H9 (cell line): ENCODE measurements around the gene CHURC1. TPM values are rescaled to one million over a fixed set of nuclear protein-coding genes. Genes with fewer than 3 reads are reported as not detected.

Experiments used
- DNase-seq: peaks from one replicate; pipeline ENCODE4 v3.0.0-alpha.2; 2017
- H2AFZ ChIP-seq: one replicate; pipeline ENCODE4 v1.6.1; 2013; ENCODE audit warnings: mild to moderate bottlenecking, low read length, control low read depth, moderate library complexity
- H2AK5ac ChIP-seq: 2 replicates; pipeline ENCODE4 v1.6.1; 2013; ENCODE audit warnings: low read length, control low read depth, mixed read lengths; ENCODE audit not compliant: insufficient read length
- H2BK120ac ChIP-seq: one replicate; pipeline ENCODE4 v1.6.1; 2013; ENCODE audit warnings: low read depth, mild to moderate bottlenecking, low read length, control low read depth, inconsistent platforms; ENCODE audit not compliant: poor library complexity, severe bottlenecking
- H2BK12ac ChIP-seq: 2 replicates; pipeline ENCODE4 v1.6.1; 2013; ENCODE audit warnings: low read length, control low read depth, mixed read lengths, low read depth; ENCODE audit not compliant: insufficient read length
- H2BK15ac ChIP-seq: 2 replicates; pipeline ENCODE4 v1.6.1; 2013; ENCODE audit warnings: low read depth, low read length, control low read depth
- H2BK20ac ChIP-seq: one replicate; pipeline ENCODE4 v1.6.1; 2013; ENCODE audit warnings: low read depth, mild to moderate bottlenecking, low read length, control low read depth, inconsistent platforms; ENCODE audit not compliant: poor library complexity, severe bottlenecking
- H2BK5ac ChIP-seq: 2 replicates; pipeline ENCODE4 v1.6.1; 2013; ENCODE audit warnings: low read length, control low read depth, mixed read lengths; ENCODE audit not compliant: insufficient read length
- H3K14ac ChIP-seq: 2 replicates; pipeline ENCODE4 v1.6.1; 2013; ENCODE audit warnings: low read length, control low read depth; ENCODE audit not compliant: insufficient read depth
- H3K18ac ChIP-seq: 2 replicates; pipeline ENCODE4 v1.6.1; 2013; ENCODE audit warnings: low read depth, mild to moderate bottlenecking, mixed read lengths, low read length, control low read depth; ENCODE audit not compliant: insufficient read length
- H3K23ac ChIP-seq: 2 replicates; pipeline ENCODE4 v1.6.1; 2013; ENCODE audit warnings: low read length, control low read depth, mixed read lengths, low read depth; ENCODE audit not compliant: insufficient read length
- H3K23me2 ChIP-seq: 2 replicates; pipeline ENCODE4 v1.6.1; 2013; ENCODE audit warnings: low read depth, mild to moderate bottlenecking, mixed read lengths, low read length, control low read depth; ENCODE audit not compliant: insufficient read length, poor library complexity, severe bottlenecking
- H3K27ac ChIP-seq: 2 replicates; pipeline ENCODE4 v1.5.1; 2013; ENCODE audit warnings: low read length, control low read depth, mixed read lengths, low read depth; ENCODE audit not compliant: insufficient read length
- H3K27me3 ChIP-seq: 2 replicates; pipeline ENCODE4 v1.6.1; 2013; ENCODE audit warnings: low read length, control low read depth, inconsistent platforms; ENCODE audit not compliant: insufficient read depth
- H3K4ac ChIP-seq: 2 replicates; pipeline ENCODE4 v1.6.1; 2013; ENCODE audit warnings: low read depth, mild to moderate bottlenecking, control low read depth, inconsistent platforms, low read length, moderate library complexity
- H3K4me1 ChIP-seq: 2 replicates; pipeline ENCODE4 v1.6.1; 2013; ENCODE audit warnings: low read length, control low read depth, inconsistent platforms; ENCODE audit not compliant: insufficient read depth
- H3K4me2 ChIP-seq: 2 replicates; pipeline ENCODE4 v1.6.1; 2013; ENCODE audit warnings: low read length, control low read depth, mixed read lengths; ENCODE audit not compliant: insufficient read length, insufficient read depth
- H3K56ac ChIP-seq: 2 replicates; pipeline ENCODE4 v1.6.1; 2013; ENCODE audit warnings: low read depth, mild to moderate bottlenecking, mixed read lengths, low read length, control low read depth; ENCODE audit not compliant: insufficient read length
- H3K79me1 ChIP-seq: 2 replicates; pipeline ENCODE4 v1.6.1; 2013; ENCODE audit warnings: low read depth, mild to moderate bottlenecking, moderate library complexity, low read length, control low read depth, inconsistent platforms; ENCODE audit not compliant: insufficient read depth, poor library complexity, severe bottlenecking
- H3K79me2 ChIP-seq: 2 replicates; pipeline ENCODE4 v1.6.1; 2013; ENCODE audit warnings: low read length, control low read depth, inconsistent platforms; ENCODE audit not compliant: insufficient read depth
- H3K9ac ChIP-seq: 2 replicates; pipeline ENCODE4 v1.6.1; 2013; ENCODE audit warnings: low read length, control low read depth, mixed read lengths; ENCODE audit not compliant: insufficient read length; ENCODE audit errors: extremely low read depth
- H3K9me3 ChIP-seq: one replicate; pipeline ENCODE4 v1.6.1; 2013; ENCODE audit warnings: low read depth, low read length, inconsistent platforms; ENCODE audit not compliant: control insufficient read depth
- H3T11ph ChIP-seq: one replicate; pipeline ENCODE4 v1.6.1; 2013; ENCODE audit warnings: mild to moderate bottlenecking, low read length, control low read depth, inconsistent platforms
- H4K20me1 ChIP-seq: one replicate; pipeline ENCODE4 v1.6.1; 2013; ENCODE audit not compliant: control insufficient read depth, insufficient read length, insufficient read depth
- H4K5ac ChIP-seq: 2 replicates; pipeline ENCODE4 v1.6.1; 2013; ENCODE audit warnings: low read depth, mild to moderate bottlenecking, mixed read lengths, low read length, control low read depth; ENCODE audit not compliant: insufficient read length
- H4K8ac ChIP-seq: replicated peaks from 2 replicates; pipeline ENCODE4 v1.6.1; 2013; ENCODE audit warnings: low read length, control low read depth, mixed read lengths, low read depth; ENCODE audit not compliant: insufficient read length
- H4K91ac ChIP-seq: 2 replicates; pipeline ENCODE4 v1.6.1; 2013; ENCODE audit warnings: low read depth, mild to moderate bottlenecking, moderate library complexity, mixed read lengths, low read length, control low read depth; ENCODE audit not compliant: insufficient read length
- H3K27ac Mint-ChIP-seq, 3 experiments: 2 replicates in 2 of 3; 3 replicates in 1 of 3; pipeline ENCODE4 v1.8.0; 2020 to 2021; ENCODE audit warnings: mixed read lengths in 3 of 3, mild to moderate bottlenecking in 1 of 3, moderate library complexity in 1 of 3
- H3K27me3 Mint-ChIP-seq: 2 replicates; pipeline ENCODE4 v1.8.0; 2021; ENCODE audit warnings: low read depth, mild to moderate bottlenecking, moderate library complexity, mixed read lengths
- H3K36me3 Mint-ChIP-seq, 3 experiments: 2 replicates in 2 of 3; 3 replicates in 1 of 3; pipeline ENCODE4 v1.8.0; 2020 to 2021; ENCODE audit warnings: low read depth in 3 of 3, mixed read lengths in 3 of 3; ENCODE audit not compliant: insufficient read depth in 1 of 3
- H3K4me1 Mint-ChIP-seq, 2 experiments: 2 replicates each; pipeline ENCODE4 v1.8.0; 2020; ENCODE audit warnings: mixed read lengths in 2 of 2
- H3K4me3 Mint-ChIP-seq, 2 experiments: 2 replicates in 1 of 2; 3 replicates in 1 of 2; pipeline ENCODE4 v1.8.0; 2020 to 2021; ENCODE audit warnings: mild to moderate bottlenecking in 2 of 2, mixed read lengths in 2 of 2, moderate library complexity in 1 of 2
- H3K9me3 Mint-ChIP-seq, 2 experiments: 2 replicates in 1 of 2; 3 replicates in 1 of 2; pipeline ENCODE4 v1.8.0; 2020; ENCODE audit warnings: mild to moderate bottlenecking in 2 of 2, mixed read lengths in 2 of 2, moderate library complexity in 1 of 2
- WGBS: extraction: QIAGEN DNeasy Blood & Tissue Kit; methylation state at CpG from one replicate; pipeline ENCODE4 v1.1.7; 2013; ENCODE audit warnings: missing lambda C conversion rate, low lambda C conversion rate, mixed read lengths; ENCODE audit not compliant: insufficient read length; ENCODE audit errors: extremely low coverage; 5-methylcytosine and 5-hydroxymethylcytosine counted together
- total RNA-seq: library from RNA; stranded (reverse); gene quantifications from 2 replicates; pipeline ENCODE4 v1.2.1, GENCODE V29; 2021
- TF ChIP-seq, protein P1 (sequence below): fragments of 200-600 bp; sonication (generic); conservative IDR thresholded peaks from 3 replicates; pipeline ENCODE4 v1.8.0; 2021; ENCODE audit warnings: antibody characterized with exemption, mild to moderate bottlenecking

CHURC1 gene
- total RNA-seq, 1 experiment from 2014 or later, result 58.7 TPM

DNA sequence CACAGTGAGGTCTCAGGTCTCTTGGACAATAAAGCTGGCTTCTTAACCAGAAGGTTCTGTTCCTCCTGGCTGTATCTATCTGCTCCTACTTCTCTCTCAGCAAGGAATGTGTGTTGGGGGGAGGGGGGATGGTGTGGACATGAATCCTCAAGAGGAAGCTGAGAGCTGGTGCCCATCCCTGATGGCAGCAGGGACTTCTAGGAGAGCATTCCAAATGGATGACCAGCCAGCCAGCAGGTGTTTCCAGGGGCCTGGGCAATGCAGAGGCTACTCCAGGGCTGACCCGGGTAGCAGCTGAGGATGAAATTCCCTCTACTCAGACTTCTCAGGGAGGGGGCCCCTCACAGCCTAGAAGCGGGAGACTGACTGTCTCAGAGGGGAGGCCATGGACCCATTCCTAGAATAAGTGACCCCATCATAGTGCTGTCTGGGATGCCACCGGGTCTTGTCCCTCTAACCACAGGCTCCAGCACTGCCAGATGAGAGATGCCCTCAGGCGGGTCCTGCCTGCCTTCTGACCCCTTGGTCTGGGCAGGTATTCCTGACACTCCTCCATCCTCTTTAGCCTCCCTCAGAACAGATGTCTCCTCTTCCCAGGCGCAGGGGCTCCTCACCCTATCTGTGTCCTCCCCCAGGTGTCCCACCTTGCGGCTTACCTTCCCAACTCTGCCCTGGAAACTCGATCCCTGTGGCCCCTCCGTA is 56.7 kb downstream of the CHURC1 start:
- H3K79me2 ChIP-seq, result no peaks in the 10 kb centered on the region; the same call in 1 of the 2 replicates
- no peaks in the 10 kb centered on the region for H3K9me3 ChIP-seq
- H3K4me2 ChIP-seq, result peak overlapping the region; percentile 22
- H3K56ac ChIP-seq, result no peak overlapping the region
- Mint-ChIP-seq H3K27me3 (peaks cover 22% of the 10 kb centered on the region), H3K4me1 (peaks cover 56 to 61% of the 10 kb centered on the region in 2 experiments), H3K9me3 (no peaks in the 10 kb centered on the region), H3K36me3 (peaks cover 15 to 19% (median 16%) of the 10 kb centered on the region in 3 experiments; a peak in 5 of 7 replicates), H3K27ac (peak overlapping the region in 1 of 3 experiments; percentile 31; a peak in 1 of 7 replicates), H3K4me3 (peak overlapping the region; percentile 78 to 85)
- H3K4ac ChIP-seq, result no peak overlapping the region
- H3K18ac ChIP-seq, result no peak overlapping the region
- H3T11ph ChIP-seq, result no peak overlapping the region
- no peak overlapping the region for H3K23ac ChIP-seq
- H4K91ac ChIP-seq, result no peak overlapping the region
- H2BK120ac ChIP-seq, result no peak overlapping the region
- H4K8ac ChIP-seq, result no peak overlapping the region
- H3K27me3 ChIP-seq, result no peaks in the 10 kb centered on the region
- no peak overlapping the region for H2BK15ac ChIP-seq
- H3K79me1 ChIP-seq, result no peaks in the 10 kb centered on the region
- H3K23me2 ChIP-seq, result no peaks in the 10 kb centered on the region
- no peak overlapping the region for H4K5ac ChIP-seq
- no CpG with 5 or more reads among the region's 8 CpGs for whole genome bisulfite sequencing
- H2AFZ ChIP-seq, result no peak overlapping the region
- TF ChIP-seq, protein P1, sequence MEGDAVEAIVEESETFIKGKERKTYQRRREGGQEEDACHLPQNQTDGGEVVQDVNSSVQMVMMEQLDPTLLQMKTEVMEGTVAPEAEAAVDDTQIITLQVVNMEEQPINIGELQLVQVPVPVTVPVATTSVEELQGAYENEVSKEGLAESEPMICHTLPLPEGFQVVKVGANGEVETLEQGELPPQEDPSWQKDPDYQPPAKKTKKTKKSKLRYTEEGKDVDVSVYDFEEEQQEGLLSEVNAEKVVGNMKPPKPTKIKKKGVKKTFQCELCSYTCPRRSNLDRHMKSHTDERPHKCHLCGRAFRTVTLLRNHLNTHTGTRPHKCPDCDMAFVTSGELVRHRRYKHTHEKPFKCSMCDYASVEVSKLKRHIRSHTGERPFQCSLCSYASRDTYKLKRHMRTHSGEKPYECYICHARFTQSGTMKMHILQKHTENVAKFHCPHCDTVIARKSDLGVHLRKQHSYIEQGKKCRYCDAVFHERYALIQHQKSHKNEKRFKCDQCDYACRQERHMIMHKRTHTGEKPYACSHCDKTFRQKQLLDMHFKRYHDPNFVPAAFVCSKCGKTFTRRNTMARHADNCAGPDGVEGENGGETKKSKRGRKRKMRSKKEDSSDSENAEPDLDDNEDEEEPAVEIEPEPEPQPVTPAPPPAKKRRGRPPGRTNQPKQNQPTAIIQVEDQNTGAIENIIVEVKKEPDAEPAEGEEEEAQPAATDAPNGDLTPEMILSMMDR, result no peak
- no peak overlapping the region for H2BK5ac ChIP-seq
- H3K4me1 ChIP-seq, result peaks cover 24% of the 10 kb centered on the region; the same call in 1 of the 2 replicates
- DNase-seq, result no peak
- no peak overlapping the region for H2BK12ac ChIP-seq
- H3K9ac ChIP-seq, result no peak overlapping the region
- no peaks in the 10 kb centered on the region for H4K20me1 ChIP-seq
- no peak overlapping the region for H2AK5ac ChIP-seq
- H3K27ac ChIP-seq, result no peak overlapping the region
- no peak overlapping the region for H2BK20ac ChIP-seq
- H3K14ac ChIP-seq, result no peak overlapping the region
